HL-60/S4 treated with phorbol 12-myristate 13-acetate at 8.2 ng/mL for 4 days and 3 days (cell line): ENCODE measurements around the gene ZC3H18.

Experiments used
- in situ Hi-C: fragments of 300-500 bp; cut with MboI; formaldehyde crosslinking; loops from 2 replicates; pipeline ENCODE4 v1.15.0; 2022; ENCODE audit warnings: low sequenced_read_pairs

The ZC3H18 gene

DNA sequence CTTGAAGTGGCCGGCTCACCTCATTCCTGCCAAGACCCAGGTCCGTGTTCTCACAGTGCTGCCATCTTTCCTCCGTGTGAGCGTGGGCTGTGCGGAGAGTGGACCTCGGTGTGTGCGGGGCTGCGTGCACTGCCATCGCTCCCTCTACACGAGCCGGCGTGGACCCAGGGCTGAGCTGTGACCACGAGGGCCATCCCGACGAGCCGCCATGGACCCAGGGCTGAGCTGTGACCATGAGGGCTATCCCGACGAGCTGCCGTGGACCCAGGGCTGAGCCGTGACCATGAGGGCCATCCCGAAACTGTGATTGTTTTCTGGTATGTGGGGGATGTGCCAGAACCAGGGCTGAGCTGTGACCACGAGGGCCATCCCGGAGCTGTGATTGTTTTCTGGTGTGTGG lies 101.6 kb downstream of the ZC3H18 start:
- in situ Hi-C loops = no loop called here

DNA sequence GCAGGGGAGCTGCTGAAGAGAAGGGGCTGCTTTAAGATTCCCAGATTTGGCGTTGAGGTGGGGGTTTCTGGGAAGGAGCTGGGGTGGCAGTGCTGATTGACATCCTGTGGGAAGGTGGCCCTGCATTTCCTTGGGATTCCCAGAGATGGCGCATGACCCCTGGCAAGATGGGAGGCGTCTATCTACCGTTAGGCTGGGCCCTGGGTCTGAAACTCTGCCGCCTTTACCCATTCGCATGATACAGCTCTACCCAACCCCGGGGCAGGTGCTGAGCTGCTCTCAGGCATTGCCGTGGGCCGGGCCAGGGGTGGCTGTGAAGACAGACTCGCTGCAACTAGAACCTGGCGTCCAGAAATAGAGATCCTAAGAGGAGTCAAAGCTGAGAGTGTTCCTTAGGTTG lies 102.6 kb downstream of the ZC3H18 start:
- in situ Hi-C loops = no loop called here

GRCh38 chr16:88673716-88674379 lies 103.6 kb downstream of the ZC3H18 start:
- in situ Hi-C loops = no loop called here

DNA sequence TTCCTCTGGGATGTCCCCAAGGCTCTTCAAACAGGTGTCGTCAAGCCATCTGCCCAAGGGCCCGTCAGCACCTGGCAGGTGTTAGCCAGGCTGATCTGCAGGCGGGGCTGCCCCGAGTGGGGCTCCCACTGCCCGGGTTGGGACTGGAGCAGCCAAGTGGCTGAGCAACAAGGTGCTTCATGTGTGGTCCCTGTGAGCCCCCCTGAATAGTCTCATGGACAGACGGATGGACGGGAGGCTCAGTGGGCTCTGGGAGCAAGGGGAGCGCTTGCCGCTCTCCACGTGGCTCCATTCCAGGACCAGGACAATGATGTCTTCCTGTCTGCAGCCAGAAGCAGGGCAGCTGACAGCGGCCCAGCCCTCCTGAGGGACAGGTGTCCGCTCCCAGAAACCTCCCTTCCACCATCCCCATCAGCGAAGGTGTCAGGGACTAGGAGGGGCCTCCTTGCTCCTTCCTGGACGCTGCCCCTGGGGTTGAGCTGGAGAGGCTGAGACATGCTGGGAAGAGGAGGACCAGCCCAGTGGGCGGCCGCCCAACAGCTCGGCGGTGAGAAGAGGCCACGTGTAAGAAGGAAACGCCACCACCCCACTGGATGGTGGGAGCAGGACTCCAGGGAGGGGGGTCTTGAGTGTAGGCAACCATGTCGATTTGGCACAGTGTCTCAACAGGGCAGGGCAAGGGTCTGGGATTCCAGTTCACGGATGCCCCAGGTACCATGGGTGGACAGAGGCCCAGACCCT lies 106.5 kb downstream of the ZC3H18 start:
- in situ Hi-C loops = no loop called here

GRCh38 chr16:88677721-88678120 lies 107.5 kb downstream of the ZC3H18 start:
- in situ Hi-C loops = no loop called here

DNA sequence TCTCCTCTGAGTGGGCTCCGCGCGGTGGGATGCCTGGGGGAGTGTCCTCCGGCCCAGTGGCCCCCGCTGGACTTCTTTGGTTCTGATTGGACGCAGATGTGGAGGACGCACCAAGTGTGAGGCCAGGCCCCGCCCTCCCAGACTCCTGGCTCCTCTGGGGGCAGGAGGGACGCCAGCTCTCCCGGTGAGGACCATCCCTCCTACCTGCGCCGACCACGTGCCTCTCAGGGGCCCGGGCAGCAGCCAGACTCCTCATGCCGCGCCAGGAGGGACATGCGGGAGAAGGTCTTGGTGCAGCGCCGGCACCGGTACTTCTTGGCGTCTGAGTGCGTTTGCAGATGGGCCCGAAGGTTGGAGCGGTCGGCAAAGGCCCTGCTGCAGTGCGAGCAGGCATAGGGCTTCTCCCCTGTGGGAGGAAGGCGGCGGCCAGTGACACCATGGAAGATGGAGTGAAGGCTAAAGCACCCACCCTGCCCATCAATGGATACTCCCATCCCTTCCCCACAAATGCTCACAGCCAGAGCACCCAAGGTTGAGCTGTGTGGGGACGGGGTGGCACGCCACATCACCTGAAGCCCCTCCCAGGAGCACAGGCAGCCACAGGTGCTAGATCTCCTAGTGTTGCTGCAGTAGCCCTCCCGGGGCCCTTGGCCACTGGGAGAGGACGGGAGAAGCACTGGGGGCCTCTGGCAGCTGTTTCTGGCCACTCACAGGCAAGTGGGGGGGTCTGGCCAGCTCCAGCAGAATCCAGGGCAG lies 108.2 kb downstream of the ZC3H18 start:
- in situ Hi-C loops = no loop called here

DNA sequence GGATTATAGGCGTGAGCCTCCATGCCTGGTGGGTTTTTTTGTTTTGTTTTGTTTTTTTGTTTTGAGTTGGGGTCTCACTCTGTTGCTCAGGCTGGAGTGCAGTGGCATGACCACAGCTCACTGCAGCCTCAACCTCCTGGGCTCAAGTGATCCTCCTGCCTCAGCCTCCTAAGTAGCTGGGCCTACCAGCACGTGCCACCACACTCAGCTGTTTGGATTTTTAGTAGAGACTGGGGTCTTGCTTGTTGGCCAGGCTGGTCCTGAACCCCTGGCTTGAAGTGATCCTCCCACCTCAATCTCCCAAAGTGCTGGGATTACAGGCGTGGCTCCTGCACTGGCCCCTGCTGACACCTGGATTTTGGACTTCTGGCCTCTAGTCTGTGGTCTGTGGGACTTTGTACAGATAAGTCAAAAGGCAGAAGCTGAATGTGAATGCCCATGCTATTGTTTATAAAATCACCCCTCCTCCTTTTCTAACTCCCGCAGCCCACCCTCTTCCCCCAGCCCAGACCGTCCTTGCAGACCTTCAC lies 110.4 kb downstream of the ZC3H18 start:
- in situ Hi-C loops = no loop called here

- in situ Hi-C loops = no loop called here
These were observed 111.0 kb downstream of the ZC3H18 start for GRCh38 chr16:88681084-88681680.
